Measurements from ENCODE around the gene CPT1C. TPM values are rescaled to one million over a fixed set of nuclear protein-coding genes. Genes with fewer than 3 reads are reported as not detected.

Gene CPT1C
- total RNA-seq, 1 donor from 2014 or later, result 0.35 TPM

GRCh38 chr19:49690079-49690655 is 749 bp upstream of the CPT1C start:
- H3K4me3 Mint-ChIP-seq, result peak overlapping the region; percentile 87

GRCh38 chr19:49691243-49692146 is 579 bp downstream of the CPT1C start:
- TF ChIP-seq CTCF (IDR thresholded peaks at IDR 0.05), result no peak
- ATAC-seq (ENCODE audit: low read depth), result no peak
- POLR2A ChIA-PET, result interaction anchor here (1.0 kb wide), 1 partner anchor 75 kb away, joined by 4 read pairs; the partner anchor contains the start of gene AP2A1
- Mint-ChIP-seq H3K27ac (no peak overlapping the region), H3K27me3 (peaks cover 22% of the 10 kb centered on the region), H3K36me3 (ENCODE audit: low read depth) (peaks cover 22% of the 10 kb centered on the region), H3K4me1 (peaks cover 25% of the 10 kb centered on the region), H3K4me3 (peak overlapping the region; percentile 87), H3K9me3 (no peaks in the 10 kb centered on the region)
- CTCF ChIA-PET, result no interaction called here
- DNase-seq, result no peak
- intact Hi-C loops (cut with micrococcal nuclease), result no loop called here

More at GRCh38 chr19:49690079-49690655, 749 bp upstream of the CPT1C start:
- TF ChIP-seq CTCF (IDR thresholded peaks at IDR 0.05), result no peak
- H3K27me3 Mint-ChIP-seq, result peaks cover 22% of the 10 kb centered on the region
- intact Hi-C loops (cut with micrococcal nuclease), result no loop called here
- POLR2A ChIA-PET, result interaction anchor here (1.0 to 1.3 kb wide), 2 partner anchors 76 kb away, joined by 3 to 4 read pairs; partner anchors contain the start of gene AP2A1
- peak; percentile 14 for ATAC-seq (ENCODE audit: low read depth)
- peaks cover 25% of the 10 kb centered on the region for H3K4me1 Mint-ChIP-seq
- H3K36me3 Mint-ChIP-seq (ENCODE audit: low read depth), result peaks cover 33% of the 10 kb centered on the region
- H3K9me3 Mint-ChIP-seq, result no peaks in the 10 kb centered on the region
- peak overlapping the region; percentile 33 for H3K27ac Mint-ChIP-seq
- no peak for DNase-seq
- CTCF ChIA-PET, result no interaction called here

- Mint-ChIP-seq H3K4me3 (no peak overlapping the region), H3K27ac (no peak overlapping the region), H3K4me1 (peaks cover 25% of the 10 kb centered on the region), H3K36me3 (ENCODE audit: low read depth) (peaks cover 19% of the 10 kb centered on the region), H3K9me3 (no peaks in the 10 kb centered on the region), H3K27me3 (peaks cover 22% of the 10 kb centered on the region)
- CTCF ChIA-PET, result no interaction called here
- ATAC-seq (ENCODE audit: low read depth) (no peak), DNase-seq (no peak)
- no peak for TF ChIP-seq CTCF (IDR thresholded peaks at IDR 0.05)
- intact Hi-C loops (cut with micrococcal nuclease), result no loop called here
- POLR2A ChIA-PET, result no interaction called here
These were observed 1.2 kb downstream of the CPT1C start for GRCh38 chr19:49692147-49692506.

- DNase-seq (no peak), ATAC-seq (ENCODE audit: low read depth) (no peak)
- ChIA-PET POLR2A (interaction anchor here (0.7 kb wide), 1 partner anchor 222 kb away, joined by 4 read pairs; no protein-coding TSS in a partner anchor), CTCF (no interaction called here)
- Mint-ChIP-seq H3K4me1 (peaks cover 6% of the 10 kb centered on the region), H3K27me3 (peaks cover 15% of the 10 kb centered on the region), H3K27ac (no peak overlapping the region), H3K9me3 (no peaks in the 10 kb centered on the region), H3K4me3 (no peak overlapping the region), H3K36me3 (ENCODE audit: low read depth) (no peaks in the 10 kb centered on the region)
- intact Hi-C loops (cut with micrococcal nuclease), result no loop called here
- no peak for TF ChIP-seq CTCF (IDR thresholded peaks at IDR 0.05)
These were observed 5.2 kb downstream of the CPT1C start for GRCh38 chr19:49696115-49696514.

GRCh38 chr19:49696865-49697264 is 5.9 kb downstream of the CPT1C start:
- ATAC-seq (ENCODE audit: low read depth), result no peak
- intact Hi-C loops (cut with micrococcal nuclease), result no loop called here
- CTCF ChIA-PET, result no interaction called here
- no peaks in the 10 kb centered on the region for H3K36me3 Mint-ChIP-seq (ENCODE audit: low read depth)
- no peak overlapping the region for H3K4me3 Mint-ChIP-seq
- H3K9me3 Mint-ChIP-seq, result no peaks in the 10 kb centered on the region
- TF ChIP-seq CTCF (IDR thresholded peaks at IDR 0.05), result no peak
- DNase-seq, result no peak
- no peak overlapping the region for H3K27ac Mint-ChIP-seq
- POLR2A ChIA-PET, result no interaction called here
- peaks cover 15% of the 10 kb centered on the region for H3K27me3 Mint-ChIP-seq
- H3K4me1 Mint-ChIP-seq, result no peaks in the 10 kb centered on the region

All from activated B cell treated with CpG ODN at 0.5 μM for 24 hours (primary cell).